DMS153 treated with DMSO at 0.1 percent for 48 hours (cell line): ENCODE data around the gene NUCB1.
"Not testable (repeated sequence)": the region's sequence is repeated elsewhere in the genome, so short reads cannot be mapped to it uniquely, and the experiment has no call there.

ENCODE experiments used
- DNase-seq: peaks from one replicate; lab custom pipeline; 2025; ENCODE audit not compliant: unreplicated experiment; lab: John Stamatoyannopoulos, UW

The NUCB1 gene

GRCh38 chr19:48905664-48906063, 5.6 kb downstream of the NUCB1 start:
- no peak for DNase-seq

DNA sequence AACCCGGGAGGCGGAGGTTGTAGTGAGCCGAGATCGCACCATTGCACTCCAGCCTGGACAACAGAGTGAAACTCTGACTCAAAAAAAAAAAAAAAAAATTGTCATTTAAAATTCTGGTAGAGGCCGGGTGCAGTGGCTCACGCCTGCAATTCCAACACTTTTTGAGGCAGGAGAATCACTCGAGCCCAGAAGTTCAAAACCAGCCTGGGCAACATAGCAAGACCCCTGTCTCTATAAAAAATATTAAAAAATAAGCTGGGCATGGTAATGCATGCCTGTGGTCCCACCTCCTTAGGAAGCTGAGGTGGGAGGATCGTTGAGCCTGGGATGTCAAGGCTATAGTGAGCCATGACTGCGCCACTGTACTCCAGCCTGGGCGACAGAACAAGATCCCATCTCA, 6.2 kb downstream of the NUCB1 start:
- no peak for DNase-seq

DNA sequence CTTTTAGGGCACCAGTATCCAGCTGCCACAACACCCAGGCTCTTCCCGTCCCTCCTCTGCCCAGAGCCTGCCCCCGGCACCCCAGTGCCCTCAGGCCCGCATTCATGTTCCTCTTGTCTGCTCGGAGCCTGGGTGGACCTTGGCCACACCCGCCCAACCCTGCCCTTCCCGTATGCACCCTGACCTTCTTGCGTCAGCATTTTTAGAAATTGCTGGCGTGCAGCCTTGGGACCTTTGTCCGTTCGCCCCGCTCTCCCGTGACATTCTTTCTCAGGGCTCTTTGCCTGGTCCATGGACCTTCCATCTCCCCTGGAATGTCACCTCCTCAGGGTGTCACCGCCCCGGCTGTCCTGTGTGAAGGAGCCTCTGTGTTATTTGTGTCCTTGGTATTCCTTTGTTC, 7.6 kb downstream of the NUCB1 start:
- DNase-seq, result no peak

DNA sequence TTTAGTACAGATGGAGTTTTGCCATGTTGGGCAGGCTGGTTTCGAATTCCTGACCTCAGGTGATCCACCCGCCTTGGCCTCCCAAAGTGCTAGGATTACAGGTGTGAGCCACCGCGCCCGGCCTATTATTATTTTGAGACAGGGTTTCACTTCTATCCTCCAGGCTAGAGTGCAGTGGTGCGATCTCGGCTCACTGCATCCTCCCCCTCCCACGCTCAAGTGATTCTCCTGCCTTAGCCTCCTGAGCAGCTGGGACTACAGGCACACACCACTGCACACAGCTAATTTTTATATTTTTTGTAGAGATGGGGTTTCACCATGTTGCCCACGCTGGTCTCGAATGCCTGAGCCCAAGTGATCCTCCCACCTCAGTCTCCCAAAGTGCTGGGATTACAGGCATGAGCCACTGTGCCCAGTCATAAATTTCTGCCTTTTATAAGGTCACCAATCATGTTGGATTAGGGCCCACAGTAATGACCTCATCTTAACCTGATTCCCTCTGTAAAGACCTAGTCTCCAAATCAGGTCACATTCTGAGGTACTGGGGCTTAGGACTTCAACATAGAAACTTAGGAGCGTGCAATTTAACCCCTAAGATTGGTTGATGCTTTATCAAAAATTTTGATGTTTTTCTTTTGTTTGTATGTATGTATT, 9.4 kb downstream of the NUCB1 start:
- not testable (repeated sequence) for DNase-seq

- no peak for DNase-seq
Measured at GRCh38 chr19:48910803-48911202, 10.7 kb downstream of the NUCB1 start.

GRCh38 chr19:48913114-48913889, 13.2 kb downstream of the NUCB1 start:
- DNase-seq, result peak; percentile 7

- DNase-seq, result no peak
Measured at GRCh38 chr19:48914181-48914580, 14.1 kb downstream of the NUCB1 start.

GRCh38 chr19:48915757-48916156, 15.6 kb downstream of the NUCB1 start:
- peak; percentile 31 for DNase-seq

GRCh38 chr19:48918071-48918470, 18.0 kb downstream of the NUCB1 start:
- DNase-seq, result no peak

GRCh38 chr19:48918801-48919247, 18.7 kb downstream of the NUCB1 start:
- no peak for DNase-seq

GRCh38 chr19:48919271-48919670, 19.2 kb downstream of the NUCB1 start:
- DNase-seq, result not testable (repeated sequence)

DNA sequence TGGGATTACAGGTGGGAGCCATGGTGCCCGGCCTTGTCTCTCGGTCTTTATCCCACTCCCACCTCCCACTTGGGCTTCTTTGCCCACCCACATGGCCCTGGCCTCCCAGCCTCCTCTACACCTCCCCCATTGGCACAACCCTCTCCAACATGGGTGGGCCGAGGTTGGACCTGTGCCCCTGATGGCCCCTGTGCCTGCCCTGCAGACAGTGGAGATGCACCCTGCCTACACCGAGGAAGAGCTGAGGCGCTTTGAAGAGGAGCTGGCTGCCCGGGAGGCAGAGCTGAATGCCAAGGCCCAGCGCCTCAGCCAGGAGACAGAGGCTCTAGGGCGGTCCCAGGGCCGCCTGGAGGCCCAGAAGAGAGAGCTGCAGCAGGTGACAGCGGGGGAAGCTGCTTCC, 20.8 kb downstream of the NUCB1 start:
- DNase-seq, result no peak

GRCh38 chr19:48921721-48922500, 21.8 kb downstream of the NUCB1 start:
- DNase-seq, result no peak

- DNase-seq, result no peak
Measured at GRCh38 chr19:48922548-48923490, 22.7 kb downstream of the NUCB1 start.

- no peak for DNase-seq
Measured at GRCh38 chr19:48925240-48925843, 25.2 kb downstream of the NUCB1 start.

- not testable (repeated sequence) for DNase-seq
Measured at GRCh38 chr19:48925890-48926289, 25.8 kb downstream of the NUCB1 start.

DNA sequence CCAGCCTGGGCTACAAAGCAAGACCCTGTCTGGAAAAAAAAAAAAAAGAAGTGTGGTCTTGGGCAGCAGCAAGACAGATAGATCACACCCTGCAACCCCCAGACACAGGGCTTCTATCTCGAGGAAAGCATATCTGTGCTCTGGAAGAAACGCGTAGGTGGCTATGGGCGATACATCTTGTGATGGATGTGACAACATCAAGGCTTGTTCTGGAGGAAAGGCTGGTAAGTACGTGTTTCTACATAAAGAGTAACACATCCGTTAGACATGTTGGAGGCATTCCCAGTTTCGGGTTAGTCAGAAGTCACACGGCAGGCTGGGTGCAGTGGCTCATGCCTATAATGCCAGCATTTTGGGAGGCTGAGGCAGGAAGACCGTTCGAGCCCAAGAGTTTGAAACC, 26.8 kb downstream of the NUCB1 start:
- DNase-seq, result peak; percentile 0

DNA sequence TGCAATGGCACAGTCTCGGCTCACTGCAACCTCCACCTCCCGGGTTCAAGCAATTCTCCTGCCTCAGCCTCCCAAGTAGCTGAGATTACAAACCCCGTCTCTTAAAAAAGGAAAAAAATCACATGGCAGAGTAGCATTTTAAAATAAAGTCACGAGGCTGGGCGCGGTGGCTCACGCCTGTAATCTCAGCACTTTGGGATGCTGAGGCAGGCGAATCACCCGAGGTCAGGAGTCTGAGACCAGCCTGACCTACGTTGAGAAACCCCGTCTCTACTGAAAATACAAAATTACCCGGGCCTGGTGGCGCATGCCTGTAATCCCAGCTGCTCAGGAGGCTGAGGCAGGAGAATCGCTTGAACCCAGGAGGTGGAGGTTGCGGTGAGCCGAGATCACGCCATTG, 27.6 kb downstream of the NUCB1 start:
- not testable (repeated sequence) for DNase-seq

DNA sequence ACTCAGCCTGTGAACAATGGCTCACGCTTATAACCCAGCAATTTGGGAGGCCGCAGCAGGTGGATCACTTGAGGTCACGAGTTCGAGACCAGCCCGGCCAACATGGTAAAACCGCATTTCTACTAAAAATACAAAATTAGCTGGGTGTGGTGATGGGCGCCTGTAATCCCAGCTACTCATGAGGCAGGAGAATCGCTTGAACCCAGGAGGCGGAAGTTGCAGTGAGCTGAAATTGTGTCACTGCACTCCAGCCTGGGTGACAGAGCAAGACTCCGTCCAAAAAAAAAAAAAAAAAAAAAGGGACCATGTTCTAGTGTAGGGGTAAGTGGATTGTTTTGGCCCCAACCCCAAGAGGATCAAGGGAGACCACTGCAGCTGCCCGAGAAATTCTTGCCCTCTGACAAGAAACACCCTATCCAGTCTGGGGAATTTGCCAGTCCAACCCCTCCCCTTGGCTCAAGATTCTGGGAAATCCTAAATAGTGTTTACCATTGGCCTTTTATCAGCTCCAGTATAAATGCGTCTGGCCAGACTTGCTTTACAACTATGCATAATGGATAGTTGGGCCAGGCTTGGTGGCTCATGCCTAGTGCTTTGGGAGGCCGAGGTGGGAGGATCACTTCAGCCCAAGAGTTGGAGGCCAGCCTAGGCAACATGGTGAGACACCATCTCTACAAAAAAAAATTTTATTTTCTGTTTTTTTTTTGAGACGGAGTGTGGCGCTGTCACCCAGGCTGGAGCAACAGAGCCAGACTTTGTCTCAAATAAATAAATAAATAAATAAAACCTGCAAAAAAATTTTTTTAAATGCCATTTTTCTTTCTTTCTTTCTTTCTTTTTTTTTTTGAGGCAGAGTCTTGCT, 28.3 kb downstream of the NUCB1 start:
- DNase-seq, result no peak
